Omental fat pad (tissue), 4 donors: Measurements from ENCODE around the gene ABCC1. TPM values are rescaled to one million over a fixed set of nuclear protein-coding genes. Genes with fewer than 3 reads are reported as not detected.

Source experiments
- ATAC-seq: fragments of 150-250 bp; one replicate; pipeline ENCODE4 v1.9.1; 2016; ENCODE audit warnings: mild to moderate bottlenecking, moderate library complexity; ENCODE audit not compliant: low FRiP score
- DNase-seq: peaks from one replicate; pipeline ENCODE4 v3.0.0-alpha.2; 2019; ENCODE audit warnings: low spot score
- total RNA-seq, 4 donors: library from RNA; depleted of rRNA; stranded (reverse); fragments of >200 nt; gene quantifications; one replicate each; pipeline ENCODE4 v1.1.0, GENCODE V29; 2016
- TF ChIP-seq, protein P1 (sequence below), 3 donors: fragments of 450-650 bp; IDR thresholded peaks; one replicate each; pipeline ENCODE4 v1.5.1; 2016 to 2017; ENCODE audit warnings: antibody characterized with exemption in 3 of 3, mild to moderate bottlenecking in 3 of 3, moderate library complexity in 2 of 3

The ABCC1 gene
- total RNA-seq, 4 donors from 2014 or later: 21.8 to 53.2 (median 36.3) TPM

DNA sequence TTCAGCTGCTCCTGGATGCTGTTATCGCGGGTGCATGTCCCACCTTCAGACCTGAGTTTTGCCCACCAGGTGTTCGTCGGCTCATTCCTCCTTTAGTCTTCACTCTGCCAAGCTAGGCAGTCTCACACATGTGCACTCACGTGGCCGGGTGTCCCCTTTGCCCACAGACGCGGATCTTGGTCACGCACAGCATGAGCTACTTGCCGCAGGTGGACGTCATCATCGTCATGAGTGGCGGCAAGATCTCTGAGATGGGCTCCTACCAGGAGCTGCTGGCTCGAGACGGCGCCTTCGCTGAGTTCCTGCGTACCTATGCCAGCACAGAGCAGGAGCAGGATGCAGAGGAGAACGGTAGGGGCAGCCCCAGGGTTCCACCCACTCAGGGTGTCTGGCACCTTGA is 140.8 kb downstream of the ABCC1 start:
- DNase-seq: no peak
- no peak for ATAC-seq
- TF ChIP-seq, protein P1, sequence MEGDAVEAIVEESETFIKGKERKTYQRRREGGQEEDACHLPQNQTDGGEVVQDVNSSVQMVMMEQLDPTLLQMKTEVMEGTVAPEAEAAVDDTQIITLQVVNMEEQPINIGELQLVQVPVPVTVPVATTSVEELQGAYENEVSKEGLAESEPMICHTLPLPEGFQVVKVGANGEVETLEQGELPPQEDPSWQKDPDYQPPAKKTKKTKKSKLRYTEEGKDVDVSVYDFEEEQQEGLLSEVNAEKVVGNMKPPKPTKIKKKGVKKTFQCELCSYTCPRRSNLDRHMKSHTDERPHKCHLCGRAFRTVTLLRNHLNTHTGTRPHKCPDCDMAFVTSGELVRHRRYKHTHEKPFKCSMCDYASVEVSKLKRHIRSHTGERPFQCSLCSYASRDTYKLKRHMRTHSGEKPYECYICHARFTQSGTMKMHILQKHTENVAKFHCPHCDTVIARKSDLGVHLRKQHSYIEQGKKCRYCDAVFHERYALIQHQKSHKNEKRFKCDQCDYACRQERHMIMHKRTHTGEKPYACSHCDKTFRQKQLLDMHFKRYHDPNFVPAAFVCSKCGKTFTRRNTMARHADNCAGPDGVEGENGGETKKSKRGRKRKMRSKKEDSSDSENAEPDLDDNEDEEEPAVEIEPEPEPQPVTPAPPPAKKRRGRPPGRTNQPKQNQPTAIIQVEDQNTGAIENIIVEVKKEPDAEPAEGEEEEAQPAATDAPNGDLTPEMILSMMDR (IDR thresholded peaks at IDR 0.05): no peak

DNA sequence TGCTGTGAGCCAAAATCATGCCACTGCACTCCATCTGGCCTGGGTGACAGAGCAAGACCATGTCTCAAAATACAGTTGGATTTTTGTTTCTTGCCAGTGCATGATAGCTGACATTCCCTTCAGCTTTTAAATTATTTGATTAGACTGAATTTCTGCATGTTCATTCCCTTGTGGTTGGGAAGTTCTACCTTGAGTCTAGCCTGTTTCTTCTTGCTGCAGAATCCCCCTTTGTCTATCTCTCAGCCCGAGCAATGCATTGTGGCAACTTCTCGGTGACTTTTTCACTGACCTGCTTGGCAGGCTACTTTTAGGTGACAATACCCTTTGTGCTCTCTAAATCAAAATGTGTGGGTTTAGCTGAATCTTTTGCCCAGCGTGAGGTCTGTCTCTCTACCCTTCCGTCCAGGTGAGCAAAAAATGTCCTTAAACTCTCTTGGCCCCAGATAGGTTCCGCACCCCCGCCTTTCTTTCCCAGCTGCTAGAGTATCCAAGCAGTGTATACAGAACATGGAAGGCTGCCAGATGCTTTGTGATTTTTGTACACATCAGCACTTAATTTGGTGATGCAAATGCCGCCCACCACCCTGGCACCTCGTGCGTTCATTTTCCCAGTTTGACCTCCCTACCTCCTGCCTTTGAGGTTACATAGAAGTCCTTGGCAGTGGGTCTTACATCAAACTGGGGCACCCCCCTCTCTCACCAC is 143.7 kb downstream of the ABCC1 start:
- ATAC-seq: peak; percentile 41
- DNase-seq: no peak
- TF ChIP-seq, protein P1 (IDR thresholded peaks at IDR 0.05): no peak

DNA sequence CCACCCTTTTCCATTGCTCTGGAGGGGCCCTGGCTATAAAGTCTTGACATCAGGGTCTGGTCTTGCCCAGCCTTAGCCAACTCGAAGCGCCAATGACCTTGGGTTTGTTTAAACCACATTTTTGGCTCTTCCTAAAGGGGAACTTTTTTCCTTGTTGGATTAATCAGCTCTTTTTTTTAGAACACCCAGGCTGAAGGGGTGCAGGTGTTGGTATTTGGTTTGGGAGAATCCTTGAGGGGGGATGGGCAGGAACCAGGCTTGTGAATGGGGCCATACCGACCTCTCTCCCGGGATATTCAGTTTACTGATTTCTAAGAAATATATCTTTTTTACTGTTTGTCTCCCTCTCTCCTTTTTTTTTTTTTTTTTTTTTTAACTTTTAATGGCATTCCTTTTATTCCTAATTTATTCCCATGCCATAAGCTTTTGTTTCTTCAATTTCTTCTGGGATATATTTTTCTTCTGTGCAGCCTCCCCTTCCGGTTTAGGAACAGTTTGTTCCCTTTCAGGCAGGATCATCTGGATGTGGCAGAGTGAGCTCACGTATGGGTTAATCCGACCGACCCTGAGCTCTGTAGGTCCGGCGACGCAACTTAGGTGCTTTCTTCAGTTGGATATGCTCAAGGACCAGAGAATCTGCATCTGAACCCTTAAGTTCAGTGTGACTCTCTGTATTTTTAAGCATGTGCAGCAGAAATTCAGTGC is 144.4 kb downstream of the ABCC1 start:
- ATAC-seq: no peak
- TF ChIP-seq, protein P1 (IDR thresholded peaks at IDR 0.05): no peak
- no peak for DNase-seq

DNA sequence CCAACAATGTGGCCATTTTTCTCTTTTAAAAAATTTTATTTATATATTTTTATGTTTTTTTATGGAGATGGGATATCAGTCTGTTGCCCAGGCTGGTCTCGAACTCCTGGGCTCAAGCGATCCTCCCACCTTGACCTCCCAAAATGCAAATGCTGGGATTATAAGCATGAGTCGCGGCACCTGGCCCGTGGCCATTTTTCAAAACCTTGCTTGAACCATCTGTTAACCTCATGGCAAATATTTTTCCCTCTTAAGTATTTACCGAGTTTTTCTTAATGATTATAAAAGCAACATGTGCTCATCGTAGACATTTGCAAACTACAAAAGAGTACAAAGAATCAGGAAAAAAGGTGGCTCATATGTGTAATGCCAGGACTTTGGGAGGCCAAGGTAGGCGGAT is 146.2 kb downstream of the ABCC1 start:
- ATAC-seq (no peak), DNase-seq (no peak)
- TF ChIP-seq, protein P1 (IDR thresholded peaks at IDR 0.05): no peak

DNA sequence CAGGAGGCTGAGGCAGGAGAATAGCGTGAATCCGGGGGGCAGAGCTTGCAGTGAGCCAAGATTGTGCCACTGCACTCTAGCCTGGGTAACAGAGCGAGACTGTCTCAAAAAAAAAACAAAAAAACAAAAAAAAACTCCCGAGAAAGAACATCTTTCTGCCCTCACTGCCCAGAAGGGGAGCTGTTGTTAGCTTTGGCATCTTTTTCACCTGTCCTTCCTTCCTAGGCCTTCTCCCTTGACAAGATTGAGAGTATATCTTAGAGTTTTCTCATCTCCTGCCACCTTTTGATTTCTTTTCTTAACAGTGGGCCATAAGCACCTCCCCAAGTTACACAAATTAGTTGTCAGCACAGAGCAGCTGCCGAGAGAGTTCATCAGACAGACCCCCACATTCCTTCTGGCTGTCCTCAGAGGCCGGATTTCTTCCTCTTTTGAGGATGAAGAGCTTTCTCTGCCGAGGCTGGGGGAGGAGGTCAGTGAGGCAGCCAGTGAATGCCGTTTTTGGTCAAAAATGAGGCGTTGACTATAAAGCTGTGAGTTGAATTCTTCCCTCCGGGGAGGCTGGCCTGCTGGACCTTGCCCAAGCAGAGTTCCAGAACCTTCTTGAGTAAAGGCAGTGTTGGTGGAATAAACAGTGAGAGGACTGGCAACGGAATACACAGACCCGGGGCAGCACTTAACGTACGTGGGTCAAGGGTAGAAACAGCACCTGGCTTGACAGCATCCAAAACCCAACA is 146.9 kb downstream of the ABCC1 start:
- DNase-seq (no peak), ATAC-seq (peak; percentile 18)
- TF ChIP-seq, protein P1 (IDR thresholded peaks at IDR 0.05): no peak

DNA sequence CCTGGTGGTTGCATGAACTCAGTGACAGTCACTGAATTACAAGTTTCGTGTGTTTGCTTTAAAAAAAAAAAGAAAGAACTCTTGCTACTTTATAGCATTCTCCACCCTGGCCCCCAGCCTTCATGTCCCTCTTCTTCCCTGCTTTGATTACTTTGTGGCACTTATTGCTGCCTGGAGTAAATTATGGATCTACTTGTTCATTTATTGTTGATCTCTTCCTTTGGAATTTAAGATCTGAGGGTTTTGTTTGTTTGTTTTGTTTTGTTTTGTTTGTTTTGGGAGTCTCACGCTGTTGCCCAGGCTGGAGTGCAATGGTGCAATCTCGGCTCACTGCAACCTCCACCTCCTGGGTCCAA is 147.4 kb downstream of the ABCC1 start:
- TF ChIP-seq, protein P1 (IDR thresholded peaks at IDR 0.05): no peak
- no peak for DNase-seq
- ATAC-seq: no peak
